Prostate gland (tissue), 2 donors: ENCODE data around the gene CCNI. TPM values are rescaled to one million over a fixed set of nuclear protein-coding genes. Genes with fewer than 3 reads are reported as not detected.

Source experiments
- DNase-seq: peaks from one replicate; pipeline ENCODE4 v3.0.0-alpha.2; 2019; ENCODE audit warnings: low spot score
- H3K27ac ChIP-seq, 2 donors: fragments of 200-600 bp; sonication (generic); 2 replicates each; pipeline ENCODE4 v1.5.1; 2017 to 2019
- H3K27me3 ChIP-seq: fragments of 200-600 bp; sonication (generic); replicated peaks from 2 replicates; pipeline ENCODE4 v1.5.1; 2019; ENCODE audit not compliant: insufficient read depth
- H3K36me3 ChIP-seq, 2 donors: fragments of 200-600 bp; sonication (generic); 1 replicate in 1 of 2; 2 replicates in 1 of 2; pipeline versions ENCODE4 v1.5.1 to v1.8.1; 2017 to 2019
- H3K4me1 ChIP-seq: fragments of 200-600 bp; sonication (generic); replicated peaks from 2 replicates; pipeline ENCODE4 v1.5.1; 2019
- H3K4me3 ChIP-seq, 2 donors: fragments of 200-600 bp; sonication (generic); 2 replicates each; pipeline ENCODE4 v1.5.1; 2017 to 2019
- H3K9me3 ChIP-seq: fragments of 200-600 bp; sonication (generic); 2 replicates; pipeline ENCODE4 v1.5.1; 2017
- CTCF ChIP-seq, 4 experiments: fragments of 200-600 bp in 2 of 4; fragments of 450-650 bp in 2 of 4; sonication (generic) in 2 of 4; IDR thresholded peaks; 1 replicate in 3 of 4; 2 replicates in 1 of 4; pipeline ENCODE4 v1.5.1; 2016 to 2019; ENCODE audit warnings: antibody characterized with exemption in 4 of 4, mild to moderate bottlenecking in 2 of 4, moderate library complexity in 2 of 4
- POLR2A ChIP-seq: fragments of 450-650 bp; IDR thresholded peaks from one replicate; pipeline ENCODE4 v1.6.1; 2016; ENCODE audit warnings: antibody characterized with exemption, mild to moderate bottlenecking
- POLR2AphosphoS5 ChIP-seq: sonication (generic); formaldehyde crosslinking; IDR thresholded peaks from one replicate; pipeline ENCODE4 v1.6.1; 2017; ENCODE audit warnings: antibody characterized with exemption
- WGBS: methylation state at CpG from one replicate; pipeline ENCODE4 v1.1.5; 2018; 5-methylcytosine and 5-hydroxymethylcytosine counted together
- intact Hi-C: fragments of 100-400 bp; cut with DNase I; formaldehyde crosslinking; loops from one replicate; pipeline ENCODE4 v1.14.2; 2022
- total RNA-seq, 2 donors: library from RNA; depleted of rRNA; stranded (reverse); fragments of >200 nt; gene quantifications; one replicate each; pipeline ENCODE4 v1.1.0, GENCODE V29; 2016

CCNI gene
- total RNA-seq, 2 donors from 2014 or later, result 274 to 367 TPM

GRCh38 chr4:77121736-77122240 lies 46.0 kb upstream of the CCNI start:
- peaks cover 2% of the 10 kb centered on the region for H3K4me1 ChIP-seq
- no peak overlapping the region for H3K4me3 ChIP-seq
- DNase-seq, result no peak
- H3K9me3 ChIP-seq, result no peaks in the 10 kb centered on the region
- no peaks in the 10 kb centered on the region for H3K36me3 ChIP-seq
- no peaks in the 10 kb centered on the region for H3K27me3 ChIP-seq
- 90% methylated on average over 5 of the region's 5 CpGs for WGBS
- H3K27ac ChIP-seq, result no peak overlapping the region
- TF ChIP-seq CTCF (IDR thresholded peaks at IDR 0.05) (no peak), POLR2A (no peak), POLR2AphosphoS5 (no peak)
- intact Hi-C loops, result no loop called here

- H3K4me1 ChIP-seq, result peaks cover 2% of the 10 kb centered on the region
- no peak overlapping the region for H3K4me3 ChIP-seq
- TF ChIP-seq POLR2A, result no peak
- TF ChIP-seq POLR2AphosphoS5, result peak; percentile 25
- peak in 3 of 4 experiments; percentile 22 to 57 (median 26) for TF ChIP-seq CTCF (IDR thresholded peaks at IDR 0.05)
- intact Hi-C loops, result no loop called here
- WGBS, result 90% methylated on average over 8 of the region's 8 CpGs
- no peak overlapping the region for H3K27ac ChIP-seq
- H3K9me3 ChIP-seq, result no peaks in the 10 kb centered on the region
- H3K27me3 ChIP-seq, result no peaks in the 10 kb centered on the region
- DNase-seq, result no peak
- no peaks in the 10 kb centered on the region for H3K36me3 ChIP-seq
These were observed 45.2 kb upstream of the CCNI start for GRCh38 chr4:77120886-77121508.

- no peak for TF ChIP-seq POLR2A
- no peak for TF ChIP-seq CTCF (IDR thresholded peaks at IDR 0.05)
- no peak for TF ChIP-seq POLR2AphosphoS5
- intact Hi-C loops, result no loop called here
These were observed 41.9 kb upstream of the CCNI start for GRCh38 chr4:77117721-77118120.

GRCh38 chr4:77113069-77113468 lies 37.3 kb upstream of the CCNI start:
- H3K27me3 ChIP-seq, result no peaks in the 10 kb centered on the region
- TF ChIP-seq POLR2AphosphoS5 (no peak), POLR2A (no peak), CTCF (IDR thresholded peaks at IDR 0.05) (no peak)
- no peaks in the 10 kb centered on the region for H3K4me1 ChIP-seq
- H3K4me3 ChIP-seq, result no peak overlapping the region
- H3K36me3 ChIP-seq, result no peaks in the 10 kb centered on the region
- no peak for DNase-seq
- intact Hi-C loops, result no loop called here
- WGBS, result 98% methylated on average over 19 of the region's 29 CpGs
- no peaks in the 10 kb centered on the region for H3K9me3 ChIP-seq
- no peak overlapping the region for H3K27ac ChIP-seq

More at GRCh38 chr4:77117721-77118120, 41.9 kb upstream of the CCNI start:
- Histone ChIP-seq H3K4me1 (no peaks in the 10 kb centered on the region), H3K9me3 (no peaks in the 10 kb centered on the region), H3K27ac (no peak overlapping the region), H3K27me3 (no peaks in the 10 kb centered on the region), H3K4me3 (no peak overlapping the region), H3K36me3 (no peaks in the 10 kb centered on the region)
- DNase-seq, result no peak

GRCh38 chr4:77110730-77111129 lies 34.9 kb upstream of the CCNI start:
- H3K27ac ChIP-seq, result peak overlapping the region in 1 of 2 donors; percentile 23
- 48% methylated on average over 1 of the region's 1 CpG for WGBS

More at GRCh38 chr4:77110730-77111129, 34.9 kb upstream of the CCNI start:
- TF ChIP-seq CTCF (IDR thresholded peaks at IDR 0.05) (no peak), POLR2AphosphoS5 (peak; percentile 50)
- no peaks in the 10 kb centered on the region for H3K4me1 ChIP-seq
- DNase-seq, result peak; percentile 61
- no peaks in the 10 kb centered on the region for H3K9me3 ChIP-seq
- H3K4me3 ChIP-seq, result no peak overlapping the region
- H3K36me3 ChIP-seq, result no peaks in the 10 kb centered on the region
- intact Hi-C loops, result no loop called here
- H3K27me3 ChIP-seq, result no peaks in the 10 kb centered on the region
